Parathyroid adenoma (tissue), 2 donors: ENCODE measurements around the gene PPFIA4.

Experiments used
- H2AFZ ChIP-seq: fragments of 300-600 bp; sonication (generic); one replicate; pipeline ENCODE4 v1.7.0; 2017; ENCODE audit warnings: antibody characterized with exemption, mild to moderate bottlenecking
- H3K27ac ChIP-seq: fragments of 300-600 bp; sonication (generic); one replicate; pipeline ENCODE4 v1.7.0; 2017
- H3K27me3 ChIP-seq: fragments of 300-600 bp; sonication (generic); one replicate; pipeline ENCODE4 v1.7.0; 2017; ENCODE audit warnings: low read length; ENCODE audit not compliant: control insufficient read depth, insufficient read depth
- H3K36me3 ChIP-seq: fragments of 300-600 bp; sonication (generic); one replicate; pipeline ENCODE4 v1.7.0; 2017; ENCODE audit warnings: low read length; ENCODE audit not compliant: control insufficient read depth, insufficient read depth
- H3K4me1 ChIP-seq: fragments of 300-600 bp; sonication (generic); one replicate; pipeline ENCODE4 v1.7.0; 2017; ENCODE audit warnings: control low read depth
- H3K4me2 ChIP-seq: fragments of 300-600 bp; sonication (generic); one replicate; pipeline ENCODE4 v1.7.0; 2017; ENCODE audit warnings: low read length
- H3K4me3 ChIP-seq: fragments of 300-600 bp; sonication (generic); one replicate; pipeline ENCODE4 v1.7.0; 2017; ENCODE audit warnings: low read depth, low read length
- H3K79me2 ChIP-seq: fragments of 300-600 bp; sonication (generic); one replicate; pipeline ENCODE4 v1.7.0; 2017; ENCODE audit warnings: control low read depth
- H3K9ac ChIP-seq: fragments of 300-600 bp; sonication (generic); one replicate; pipeline ENCODE4 v1.7.0; 2017; ENCODE audit warnings: mild to moderate bottlenecking
- H3K9me3 ChIP-seq: fragments of 300-600 bp; sonication (generic); one replicate; pipeline ENCODE4 v1.7.0; 2017; ENCODE audit warnings: low read length; ENCODE audit not compliant: control insufficient read depth
- CTCF ChIP-seq: fragments of 300-600 bp; sonication (generic); IDR thresholded peaks from one replicate; pipeline ENCODE4 v1.7.0; 2017; ENCODE audit warnings: antibody characterized with exemption, mild to moderate bottlenecking
- donor health status: primary hyperparathyroidism.

Gene PPFIA4

DNA sequence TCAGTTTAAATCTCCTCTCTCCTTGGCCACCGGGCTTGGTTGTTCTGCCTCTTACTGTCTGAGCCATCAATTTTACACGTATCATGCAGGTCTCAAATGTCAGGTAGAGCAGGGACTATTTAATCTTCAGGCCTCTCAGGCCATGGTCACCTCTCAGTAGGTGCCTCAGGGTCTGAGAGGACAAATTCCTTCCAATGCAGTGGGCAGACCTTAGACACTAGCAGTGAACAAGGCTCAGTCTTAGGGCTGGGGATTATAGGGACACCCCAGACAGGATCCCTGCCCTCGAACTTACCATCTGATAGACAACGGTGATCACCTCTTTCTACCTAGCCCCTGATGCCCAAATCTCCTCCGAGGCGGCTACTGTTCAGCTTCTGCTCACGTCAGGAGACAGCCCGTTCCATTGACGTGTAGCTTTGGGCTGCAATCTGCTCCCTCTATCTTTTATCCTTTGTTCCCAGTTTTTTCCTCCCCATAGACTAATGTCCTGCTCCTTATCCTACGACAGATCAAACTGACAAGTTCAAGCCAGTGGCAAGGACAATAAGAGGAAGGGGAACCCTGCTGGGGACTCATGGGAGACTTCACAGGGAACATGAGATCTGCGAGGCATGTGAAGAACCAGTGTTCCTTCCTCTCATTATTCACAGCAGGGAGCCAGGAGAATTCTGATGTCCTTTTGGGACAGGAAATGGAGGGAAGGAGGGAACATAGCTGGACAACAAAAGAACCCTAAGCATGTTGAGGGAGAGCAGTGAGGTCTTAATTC, 60.9 kb downstream of the PPFIA4 start:
- H3K79me2 ChIP-seq: no peaks in the 10 kb centered on the region
- no peak overlapping the region for H3K4me3 ChIP-seq
- H3K9ac ChIP-seq: no peak overlapping the region
- no peaks in the 10 kb centered on the region for H3K36me3 ChIP-seq
- TF ChIP-seq CTCF: no peak
- no peak overlapping the region for H3K4me2 ChIP-seq
- no peaks in the 10 kb centered on the region for H3K9me3 ChIP-seq
- no peak overlapping the region for H3K27ac ChIP-seq
- H3K27me3 ChIP-seq: no peaks in the 10 kb centered on the region
- no peaks in the 10 kb centered on the region for H3K4me1 ChIP-seq
- H2AFZ ChIP-seq: no peak overlapping the region

DNA sequence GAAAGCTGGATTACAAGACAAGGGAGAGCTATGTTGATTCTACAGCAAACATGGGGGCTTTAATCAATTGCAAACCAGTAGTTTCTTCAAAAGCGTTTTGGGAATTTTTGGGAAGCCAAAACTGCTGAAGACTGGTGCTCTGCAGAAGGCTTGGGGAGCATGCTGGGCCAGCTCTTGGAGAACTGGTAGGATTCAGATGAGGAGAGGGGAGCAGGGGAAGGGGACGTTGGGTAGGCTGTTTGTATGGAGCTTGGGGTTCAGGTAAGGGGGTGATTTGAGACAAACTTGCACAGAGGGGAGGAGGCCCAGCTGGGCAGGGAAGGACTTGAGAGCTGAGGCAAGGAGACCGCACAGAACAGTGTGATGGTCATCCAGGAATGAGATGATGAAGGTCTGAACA, 62.1 kb downstream of the PPFIA4 start:
- Histone ChIP-seq H3K9me3 (no peaks in the 10 kb centered on the region), H2AFZ (no peak overlapping the region), H3K79me2 (no peaks in the 10 kb centered on the region), H3K27me3 (no peaks in the 10 kb centered on the region), H3K9ac (no peak overlapping the region), H3K4me3 (no peak overlapping the region), H3K27ac (no peak overlapping the region), H3K36me3 (no peaks in the 10 kb centered on the region), H3K4me2 (no peak overlapping the region), H3K4me1 (no peaks in the 10 kb centered on the region)
- no peak for TF ChIP-seq CTCF

- Histone ChIP-seq H3K9me3 (no peaks in the 10 kb centered on the region), H3K9ac (no peak overlapping the region), H2AFZ (no peak overlapping the region), H3K4me2 (no peak overlapping the region), H3K36me3 (no peaks in the 10 kb centered on the region), H3K4me3 (no peak overlapping the region), H3K27ac (no peak overlapping the region), H3K4me1 (no peaks in the 10 kb centered on the region), H3K79me2 (no peaks in the 10 kb centered on the region), H3K27me3 (no peaks in the 10 kb centered on the region)
- TF ChIP-seq CTCF: no peak
Observed at GRCh38 chr1:203089001-203089650, 62.8 kb downstream of the PPFIA4 start.

GRCh38 chr1:203089651-203090045, 63.4 kb downstream of the PPFIA4 start:
- Histone ChIP-seq H3K9me3 (no peaks in the 10 kb centered on the region), H3K4me3 (no peak overlapping the region), H2AFZ (no peak overlapping the region), H3K27ac (no peak overlapping the region), H3K36me3 (no peaks in the 10 kb centered on the region), H3K4me2 (no peak overlapping the region), H3K4me1 (no peaks in the 10 kb centered on the region), H3K9ac (no peak overlapping the region), H3K27me3 (no peaks in the 10 kb centered on the region), H3K79me2 (no peaks in the 10 kb centered on the region)
- TF ChIP-seq CTCF: no peak
